MM.1S (cell line): ENCODE data around the gene SHC3.

ENCODE experiments used
- EZH2 ChIP-seq: fragments of 300-600 bp; sonication (generic); optimal IDR thresholded peaks from 2 replicates; pipeline ENCODE3; 2017; ENCODE audit warnings: low read depth, mild to moderate bottlenecking, antibody characterized with exemption, low read length, mixed read lengths
- EZH2phosphoT487 ChIP-seq: fragments of 300-600 bp; sonication (generic); IDR thresholded peaks from 2 replicates; pipeline ENCODE4 v1.6.1; 2018; ENCODE audit warnings: antibody characterized with exemption, low read length
- TF ChIP-seq, protein P1 (sequence below): fragments of 300-600 bp; sonication (generic); IDR thresholded peaks from 2 replicates; pipeline ENCODE4 v1.5.1; 2016; ENCODE audit warnings: antibody characterized with exemption, low read length, mixed read lengths

DNA sequence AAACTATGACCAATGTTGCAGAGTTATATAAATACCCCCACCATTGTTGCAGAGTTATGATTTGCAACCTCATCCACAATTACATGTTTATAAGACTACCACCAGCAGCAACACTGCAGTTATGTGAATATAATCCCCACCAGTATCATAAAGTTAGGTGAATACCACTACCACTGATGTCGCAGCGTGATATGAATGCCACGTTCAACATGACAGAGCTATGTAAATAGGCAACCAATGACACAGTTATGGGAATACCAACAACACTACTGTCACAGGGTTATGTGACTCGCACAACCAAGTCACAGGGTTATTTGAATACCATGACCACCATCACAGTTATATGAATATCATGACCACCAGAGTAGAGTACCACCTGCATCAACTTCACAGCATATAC lies 63.9 kb downstream of the SHC3 start:
- TF ChIP-seq, protein P1, sequence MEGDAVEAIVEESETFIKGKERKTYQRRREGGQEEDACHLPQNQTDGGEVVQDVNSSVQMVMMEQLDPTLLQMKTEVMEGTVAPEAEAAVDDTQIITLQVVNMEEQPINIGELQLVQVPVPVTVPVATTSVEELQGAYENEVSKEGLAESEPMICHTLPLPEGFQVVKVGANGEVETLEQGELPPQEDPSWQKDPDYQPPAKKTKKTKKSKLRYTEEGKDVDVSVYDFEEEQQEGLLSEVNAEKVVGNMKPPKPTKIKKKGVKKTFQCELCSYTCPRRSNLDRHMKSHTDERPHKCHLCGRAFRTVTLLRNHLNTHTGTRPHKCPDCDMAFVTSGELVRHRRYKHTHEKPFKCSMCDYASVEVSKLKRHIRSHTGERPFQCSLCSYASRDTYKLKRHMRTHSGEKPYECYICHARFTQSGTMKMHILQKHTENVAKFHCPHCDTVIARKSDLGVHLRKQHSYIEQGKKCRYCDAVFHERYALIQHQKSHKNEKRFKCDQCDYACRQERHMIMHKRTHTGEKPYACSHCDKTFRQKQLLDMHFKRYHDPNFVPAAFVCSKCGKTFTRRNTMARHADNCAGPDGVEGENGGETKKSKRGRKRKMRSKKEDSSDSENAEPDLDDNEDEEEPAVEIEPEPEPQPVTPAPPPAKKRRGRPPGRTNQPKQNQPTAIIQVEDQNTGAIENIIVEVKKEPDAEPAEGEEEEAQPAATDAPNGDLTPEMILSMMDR = no peak
- TF ChIP-seq EZH2phosphoT487 (no peak), EZH2 (no peak)
